SK-N-SH (cell line): Measurements from ENCODE around the gene ST6GALNAC1. TPM values are rescaled to one million over a fixed set of nuclear protein-coding genes. Genes with fewer than 3 reads are reported as not detected.

ENCODE experiments used
- CTCF ChIA-PET: fragments of 300-600, 350-600 bp; formaldehyde crosslinking; extraction: SDS; loops from one replicate; lab custom pipeline; 2021; lab: Yijun Ruan, JAX
- POLR2A ChIA-PET: fragments of 350-600 bp; sonication (Branson Sonifier 250); formaldehyde crosslinking; extraction: SDS; loops from one replicate; lab custom pipeline; 2020; ENCODE audit warnings: antibody characterized with exemption, inconsistent platforms; lab: Yijun Ruan, JAX
- DNase-seq: peaks from one replicate; pipeline ENCODE4 v3.0.0; 2012
- H2AFZ ChIP-seq: fragments of 200-600 bp; sonication (generic); 2 replicates; pipeline ENCODE4 v1.8.1; 2016; ENCODE audit warnings: antibody characterized with exemption, mild to moderate bottlenecking, low read depth
- H3F3A ChIP-seq: fragments of 200-600 bp; sonication (generic); replicated peaks from 2 replicates; pipeline ENCODE3; 2016; ENCODE audit warnings: antibody characterized with exemption, mild to moderate bottlenecking; ENCODE audit not compliant: insufficient read depth
- H3K27ac ChIP-seq, 2 experiments: fragments of 200-500 bp in 1 of 2; fragments of 200-600 bp in 1 of 2; sonication (Bioruptor generic) in 1 of 2; sonication (generic), shearing (Covaris generic) in 1 of 2; 2 replicates each; pipeline versions ENCODE4 v1.5.1 to v1.6.1; 2014 to 2016; ENCODE audit warnings: low read depth in 2 of 2, inconsistent platforms in 1 of 2, low read length in 1 of 2, mild to moderate bottlenecking in 1 of 2, mixed read lengths in 1 of 2
- H3K27me3 ChIP-seq: fragments of 200-600 bp; sonication (generic), shearing (Covaris generic); 2 replicates; pipeline ENCODE4 v1.6.1; 2016; ENCODE audit warnings: mixed run types; ENCODE audit not compliant: insufficient read depth
- H3K36me3 ChIP-seq, 2 experiments: fragments of 200-500 bp in 1 of 2; fragments of 200-600 bp in 1 of 2; sonication (Bioruptor generic) in 1 of 2; sonication (generic) in 1 of 2; replicated peaks in 1 of 2; 2 replicates each; pipeline versions ENCODE3 to v1.5.1; 2014 to 2016; ENCODE audit warnings: low read length in 1 of 2, mild to moderate bottlenecking in 1 of 2; ENCODE audit not compliant: insufficient read depth in 2 of 2, control insufficient read depth in 1 of 2
- H3K4me1 ChIP-seq, 2 experiments: fragments of 200-500 bp in 1 of 2; fragments of 200-600 bp in 1 of 2; sonication (Bioruptor generic) in 1 of 2; sonication (generic), shearing (Covaris generic) in 1 of 2; 2 replicates each; pipeline versions ENCODE4 v1.5.1 to v1.6.1; 2014 to 2016; ENCODE audit warnings: low read depth in 1 of 2, low read length in 1 of 2, mixed run types in 1 of 2; ENCODE audit not compliant: insufficient read depth in 2 of 2, control insufficient read depth in 1 of 2
- H3K4me2 ChIP-seq: fragments of 200-600 bp; sonication (generic), shearing (Covaris generic); 2 replicates; pipeline ENCODE4 v1.6.1; 2017; ENCODE audit warnings: mixed run types
- H3K4me3 ChIP-seq, 2 experiments: fragments of 200-500 bp in 1 of 2; fragments of 200-600 bp in 1 of 2; sonication (Bioruptor generic) in 1 of 2; sonication (generic), shearing (Covaris generic) in 1 of 2; 2 replicates each; pipeline versions ENCODE4 v1.5.1 to v1.8.1; 2014 to 2016; ENCODE audit warnings: low read depth in 2 of 2, inconsistent platforms in 1 of 2, low read length in 1 of 2, mild to moderate bottlenecking in 1 of 2, mixed read lengths in 1 of 2, moderate library complexity in 1 of 2
- H3K79me2 ChIP-seq: fragments of 200-600 bp; sonication (generic); 2 replicates; pipeline ENCODE4 v1.8.1; 2017; ENCODE audit warnings: mild to moderate bottlenecking; ENCODE audit not compliant: insufficient read depth
- H3K9ac ChIP-seq: fragments of 200-600 bp; sonication (generic); 2 replicates; pipeline ENCODE4 v1.6.1; 2017; ENCODE audit warnings: mixed run types
- H3K9me2 ChIP-seq: fragments of 200-600 bp; sonication (generic); 2 replicates; pipeline ENCODE4 v1.6.1; 2017; ENCODE audit warnings: mixed run types
- H3K9me3 ChIP-seq: fragments of 200-600 bp; sonication (generic); 2 replicates; pipeline ENCODE4 v1.6.1; 2017; ENCODE audit warnings: mixed run types, mild to moderate bottlenecking, moderate library complexity
- H4K20me1 ChIP-seq: fragments of 200-600 bp; sonication (generic); 2 replicates; pipeline ENCODE4 v1.6.1; 2017; ENCODE audit warnings: mild to moderate bottlenecking, mixed run types; ENCODE audit not compliant: insufficient read depth
- EP300 ChIP-seq, 2 experiments: IDR thresholded peaks; 2 replicates each; pipeline versions ENCODE4 v1.4.0 to v1.6.1; 2012; ENCODE audit warnings: borderline replicate concordance in 1 of 2, low read depth in 1 of 2, low read length in 1 of 2
- GABPA ChIP-seq: IDR thresholded peaks from 2 replicates; pipeline ENCODE4 v1.4.0; 2012; ENCODE audit warnings: low read depth, mild to moderate bottlenecking
- IRF3 ChIP-seq: fragments of 150-350 bp; IDR thresholded peaks from 2 replicates; pipeline ENCODE4 v1.6.1; 2016; ENCODE audit warnings: mild to moderate bottlenecking, low read depth, low read length
- NFIC ChIP-seq: IDR thresholded peaks from 2 replicates; pipeline ENCODE4 v1.4.0; 2012; ENCODE audit warnings: borderline replicate concordance
- NRF1 ChIP-seq: IDR thresholded peaks from 2 replicates; pipeline ENCODE4 v1.6.1; 2012; ENCODE audit warnings: low read depth, mild to moderate bottlenecking, low read length
- PBX3 ChIP-seq: IDR thresholded peaks from 2 replicates; pipeline ENCODE4; 2012
- POLR2AphosphoS5 ChIP-seq: IDR thresholded peaks from 2 replicates; pipeline ENCODE4 v1.6.1; 2012; ENCODE audit warnings: low read depth, low read length
- RCOR1 ChIP-seq: fragments of 150-350 bp; IDR thresholded peaks from 2 replicates; pipeline ENCODE4 v1.6.1; 2017; ENCODE audit warnings: antibody characterized with exemption, low read length
- REST ChIP-seq: IDR thresholded peaks from 2 replicates; pipeline ENCODE4 v1.6.1; 2012; ENCODE audit warnings: mild to moderate bottlenecking, low read depth, low read length, moderate library complexity
- RXRA ChIP-seq: IDR thresholded peaks from 2 replicates; pipeline ENCODE4 v1.4.0; 2012; ENCODE audit warnings: low read depth, mild to moderate bottlenecking, borderline replicate concordance
- SIN3A ChIP-seq: IDR thresholded peaks from 2 replicates; pipeline ENCODE4 v1.6.1; 2012; ENCODE audit warnings: low read depth, mild to moderate bottlenecking, low read length, moderate library complexity, borderline replicate concordance
- TCF12 ChIP-seq: IDR thresholded peaks from 2 replicates; pipeline ENCODE4 v1.4.0; 2012
- USF1 ChIP-seq: IDR thresholded peaks from 2 replicates; pipeline ENCODE4 v1.4.0; 2012; ENCODE audit warnings: low read depth, borderline replicate concordance
- ZBTB33 ChIP-seq: IDR thresholded peaks from 2 replicates; pipeline ENCODE4 v1.4.0; 2012; ENCODE audit warnings: low read depth, borderline replicate concordance
- WGBS: methylation state at CpG from one replicate; pipeline ENCODE4 v1.1.6; 2017; ENCODE audit warnings: low lambda C conversion rate; 5-methylcytosine and 5-hydroxymethylcytosine counted together
- polyA plus RNA-seq, 3 experiments: library from polyadenylated mRNA; depleted of rRNA; stranded (reverse); fragments of >200 nt; gene quantifications; 2 replicates each; pipeline ENCODE4 v1.2.3, GENCODE V29; 2012

The ST6GALNAC1 gene
- polyA plus RNA-seq, 1 of the 3 experiments (the other 2 are of a cell fraction), result not detected

- no peaks in the 10 kb centered on the region for H3K79me2 ChIP-seq
- H3K27ac ChIP-seq, result no peak overlapping the region
- ChIA-PET POLR2A (no interaction called here), CTCF (interaction anchor here (0.7 to 4.8 kb wide), 21 partner anchors 9 to 130 kb away, joined by 3 to 40 read pairs (median 6); partner anchors contain the start of gene AANAT)
- no peaks in the 10 kb centered on the region for H3K36me3 ChIP-seq
- no peaks in the 10 kb centered on the region for H3F3A ChIP-seq
- H2AFZ ChIP-seq, result peak overlapping the region; percentile 75; the same call in 1 of the 2 replicates
- peaks cover 37% of the 10 kb centered on the region for H3K27me3 ChIP-seq
- no peak for DNase-seq
- no peaks in the 10 kb centered on the region for H4K20me1 ChIP-seq
- H3K9me2 ChIP-seq, result no peaks in the 10 kb centered on the region
- H3K4me2 ChIP-seq, result peak overlapping the region; percentile 82; the same call in 1 of the 2 replicates
- TF ChIP-seq EP300 (IDR thresholded peaks at IDR 0.05; ENCODE audit: borderline replicate concordance in 1 of 2, low read depth in 1 of 2, low read length in 1 of 2) (no peak), RCOR1 (no peak), REST (no peak), USF1 (no peak), PBX3 (no peak), SIN3A (no peak), RXRA (no peak), IRF3 (no peak), TCF12 (no peak), GABPA (no peak), NFIC (no peak), ZBTB33 (no peak), POLR2AphosphoS5 (no peak), NRF1 (no peak)
- peak overlapping the region; percentile 46 to 57; a peak in 3 of 4 replicates for H3K4me3 ChIP-seq
- 54% methylated on average over 53 of the region's 62 CpGs for WGBS
- H3K9ac ChIP-seq, result no peak overlapping the region; the same call in 1 of the 2 replicates
- no peaks in the 10 kb centered on the region for H3K9me3 ChIP-seq
- H3K4me1 ChIP-seq, result peaks cover 0 to 9% of the 10 kb centered on the region in 2 experiments; a peak in 1 of 4 replicates
Observed at GRCh38 chr17:76585033-76585648, 58.4 kb downstream of the ST6GALNAC1 start.
